ENCODE data around the gene RBBP6.

RBBP6 gene

GRCh38 chr16:24524855-24525677, 14.3 kb upstream of the RBBP6 start:
- Histone ChIP-seq H3K27me3 (ENCODE audit: control insufficient read depth in 1 of 2, insufficient read depth in 2 of 2, low read length in 2 of 2) (no peaks in the 10 kb centered on the region), H3K9ac (ENCODE audit: low read length) (no peak overlapping the region)

GRCh38 chr16:24525970-24526559, 13.3 kb upstream of the RBBP6 start:
- H3K4me1 ChIP-seq (ENCODE audit: insufficient read depth, low read length) = no peaks in the 10 kb centered on the region
- no peaks in the 10 kb centered on the region for H3K27me3 ChIP-seq (ENCODE audit: control insufficient read depth in 1 of 2, insufficient read depth in 2 of 2, low read length in 2 of 2)
- H3K27ac ChIP-seq (ENCODE audit: low read depth, low read length) = no peak overlapping the region
- H3K9me3 ChIP-seq (ENCODE audit: low read length) = no peaks in the 10 kb centered on the region
- H3K36me3 ChIP-seq (ENCODE audit: insufficient read depth, low read length) = no peaks in the 10 kb centered on the region
- H3K4me3 ChIP-seq (ENCODE audit: low read depth in 1 of 2, low read length in 2 of 2) = no peak overlapping the region
- H3K9ac ChIP-seq (ENCODE audit: low read length) = no peak overlapping the region

More at GRCh38 chr16:24524855-24525677, 14.3 kb upstream of the RBBP6 start:
- H3K9me3 ChIP-seq (ENCODE audit: low read length) = no peaks in the 10 kb centered on the region
- H3K4me3 ChIP-seq (ENCODE audit: low read depth in 1 of 2, low read length in 2 of 2) = no peak overlapping the region
- no peak overlapping the region for H3K27ac ChIP-seq (ENCODE audit: low read depth, low read length)
- no peaks in the 10 kb centered on the region for H3K4me1 ChIP-seq (ENCODE audit: insufficient read depth, low read length)
- H3K36me3 ChIP-seq (ENCODE audit: insufficient read depth, low read length) = no peaks in the 10 kb centered on the region

- Histone ChIP-seq H3K27ac (ENCODE audit: low read depth, low read length) (no peak overlapping the region), H3K36me3 (ENCODE audit: insufficient read depth, low read length) (no peaks in the 10 kb centered on the region), H3K9me3 (ENCODE audit: low read length) (no peaks in the 10 kb centered on the region), H3K4me1 (ENCODE audit: insufficient read depth, low read length) (no peaks in the 10 kb centered on the region), H3K4me3 (ENCODE audit: low read depth in 1 of 2, low read length in 2 of 2) (no peak overlapping the region), H3K27me3 (ENCODE audit: control insufficient read depth in 1 of 2, insufficient read depth in 2 of 2, low read length in 2 of 2) (no peaks in the 10 kb centered on the region), H3K9ac (ENCODE audit: low read length) (no peak overlapping the region)
Measured at GRCh38 chr16:24526701-24527495, 12.5 kb upstream of the RBBP6 start.

- Histone ChIP-seq H3K36me3 (ENCODE audit: insufficient read depth, low read length) (no peaks in the 10 kb centered on the region), H3K9me3 (ENCODE audit: low read length) (no peaks in the 10 kb centered on the region), H3K27me3 (ENCODE audit: control insufficient read depth in 1 of 2, insufficient read depth in 2 of 2, low read length in 2 of 2) (no peaks in the 10 kb centered on the region), H3K27ac (ENCODE audit: low read depth, low read length) (no peak overlapping the region), H3K4me3 (ENCODE audit: low read depth in 1 of 2, low read length in 2 of 2) (no peak overlapping the region), H3K4me1 (ENCODE audit: insufficient read depth, low read length) (no peaks in the 10 kb centered on the region), H3K9ac (ENCODE audit: low read length) (no peak overlapping the region)
Measured at GRCh38 chr16:24531166-24531565, 8.2 kb upstream of the RBBP6 start.

GRCh38 chr16:24534620-24535019, 4.7 kb upstream of the RBBP6 start:
- no peaks in the 10 kb centered on the region for H3K36me3 ChIP-seq (ENCODE audit: insufficient read depth, low read length)
- H3K9ac ChIP-seq (ENCODE audit: low read length) = no peak overlapping the region
- no peak overlapping the region for H3K4me3 ChIP-seq (ENCODE audit: low read depth in 1 of 2, low read length in 2 of 2)
- H3K27ac ChIP-seq (ENCODE audit: low read depth, low read length) = no peak overlapping the region
- H3K27me3 ChIP-seq (ENCODE audit: control insufficient read depth in 1 of 2, insufficient read depth in 2 of 2, low read length in 2 of 2) = no peaks in the 10 kb centered on the region
- no peaks in the 10 kb centered on the region for H3K9me3 ChIP-seq (ENCODE audit: low read length)
- no peaks in the 10 kb centered on the region for H3K4me1 ChIP-seq (ENCODE audit: insufficient read depth, low read length)

GRCh38 chr16:24535827-24536226, 3.5 kb upstream of the RBBP6 start:
- Histone ChIP-seq H3K9ac (ENCODE audit: low read length) (no peak overlapping the region), H3K27me3 (ENCODE audit: control insufficient read depth in 1 of 2, insufficient read depth in 2 of 2, low read length in 2 of 2) (no peaks in the 10 kb centered on the region), H3K27ac (ENCODE audit: low read depth, low read length) (no peak overlapping the region), H3K4me3 (ENCODE audit: low read depth in 1 of 2, low read length in 2 of 2) (no peak overlapping the region), H3K4me1 (ENCODE audit: insufficient read depth, low read length) (no peaks in the 10 kb centered on the region), H3K36me3 (ENCODE audit: insufficient read depth, low read length) (no peaks in the 10 kb centered on the region), H3K9me3 (ENCODE audit: low read length) (no peaks in the 10 kb centered on the region)

- Histone ChIP-seq H3K4me1 (ENCODE audit: insufficient read depth, low read length) (no peaks in the 10 kb centered on the region), H3K9ac (ENCODE audit: low read length) (no peak overlapping the region), H3K4me3 (ENCODE audit: low read depth in 1 of 2, low read length in 2 of 2) (no peak overlapping the region), H3K9me3 (ENCODE audit: low read length) (no peaks in the 10 kb centered on the region), H3K27ac (ENCODE audit: low read depth, low read length) (no peak overlapping the region), H3K27me3 (ENCODE audit: control insufficient read depth in 1 of 2, insufficient read depth in 2 of 2, low read length in 2 of 2) (no peaks in the 10 kb centered on the region), H3K36me3 (ENCODE audit: insufficient read depth, low read length) (no peaks in the 10 kb centered on the region)
Measured at GRCh38 chr16:24536671-24537070, 2.7 kb upstream of the RBBP6 start.

- no peak overlapping the region for H3K27ac ChIP-seq (ENCODE audit: low read depth, low read length)
- H3K9ac ChIP-seq (ENCODE audit: low read length) = no peak overlapping the region
- peaks cover 5% of the 10 kb centered on the region for H3K4me1 ChIP-seq (ENCODE audit: insufficient read depth, low read length)
- H3K4me3 ChIP-seq (ENCODE audit: low read depth in 1 of 2, low read length in 2 of 2) = no peak overlapping the region
- H3K27me3 ChIP-seq (ENCODE audit: control insufficient read depth in 1 of 2, insufficient read depth in 2 of 2, low read length in 2 of 2) = no peaks in the 10 kb centered on the region
- H3K9me3 ChIP-seq (ENCODE audit: low read length) = no peaks in the 10 kb centered on the region
- no peaks in the 10 kb centered on the region for H3K36me3 ChIP-seq (ENCODE audit: insufficient read depth, low read length)
Measured at GRCh38 chr16:24537474-24538337, 1.7 kb upstream of the RBBP6 start.

GRCh38 chr16:24538756-24539294, 541 bp upstream of the RBBP6 start:
- H3K4me3 ChIP-seq (ENCODE audit: low read depth in 1 of 2, low read length in 2 of 2) = peak overlapping the region; percentile 94 to 99
- no peaks in the 10 kb centered on the region for H3K36me3 ChIP-seq (ENCODE audit: insufficient read depth, low read length)
- no peaks in the 10 kb centered on the region for H3K27me3 ChIP-seq (ENCODE audit: control insufficient read depth in 1 of 2, insufficient read depth in 2 of 2, low read length in 2 of 2)
- peak overlapping the region; percentile 97 for H3K27ac ChIP-seq (ENCODE audit: low read depth, low read length)
- peaks cover 16% of the 10 kb centered on the region for H3K4me1 ChIP-seq (ENCODE audit: insufficient read depth, low read length)
- H3K9ac ChIP-seq (ENCODE audit: low read length) = peak overlapping the region; percentile 74
- no peaks in the 10 kb centered on the region for H3K9me3 ChIP-seq (ENCODE audit: low read length)

GRCh38 chr16:24539850-24540601, 660 bp downstream of the RBBP6 start:
- H3K4me3 ChIP-seq (ENCODE audit: low read depth in 1 of 2, low read length in 2 of 2) = peak overlapping the region; percentile 94 to 99
- no peaks in the 10 kb centered on the region for H3K36me3 ChIP-seq (ENCODE audit: insufficient read depth, low read length)
- H3K27me3 ChIP-seq (ENCODE audit: control insufficient read depth in 1 of 2, insufficient read depth in 2 of 2, low read length in 2 of 2) = no peaks in the 10 kb centered on the region
- peak overlapping the region; percentile 97 for H3K27ac ChIP-seq (ENCODE audit: low read depth, low read length)
- peak overlapping the region; percentile 94 for H3K9ac ChIP-seq (ENCODE audit: low read length)
- no peaks in the 10 kb centered on the region for H3K9me3 ChIP-seq (ENCODE audit: low read length)
- peaks cover 26% of the 10 kb centered on the region for H3K4me1 ChIP-seq (ENCODE audit: insufficient read depth, low read length)
